Natural killer cell (primary cell): Measurements from ENCODE around the gene SDC3. TPM values are rescaled to one million over a fixed set of nuclear protein-coding genes. Genes with fewer than 3 reads are reported as not detected.
"Not testable (repeated sequence)": the region's sequence is repeated elsewhere in the genome, so short reads cannot be mapped to it uniquely, and the experiment has no call there.

Source experiments
- ATAC-seq, 3 donors: fragments of 150-1000 bp in 2 of 3; fragments of 200-7000 bp in 1 of 3; cut with Tn5 transposase; 1 replicate in 1 of 3; 2 replicates in 2 of 3; pipeline ENCODE4 v1.10.0; 2021; ENCODE audit warnings: mild to moderate bottlenecking in 2 of 3, moderate library complexity in 2 of 3
- DNase-seq, 2 donors: peaks; one replicate each; pipeline versions ENCODE4 v3.0.0 to v3.0.0-alpha.2; 2013 to 2021; ENCODE audit warnings: mixed read lengths in 1 of 2
- H3K27ac ChIP-seq: one replicate; pipeline ENCODE4 v1.5.1; 2013; ENCODE audit warnings: mild to moderate bottlenecking, low read length
- H3K27me3 ChIP-seq: one replicate; pipeline ENCODE4 v1.6.1; 2013; ENCODE audit warnings: low read length; ENCODE audit not compliant: control insufficient read depth, insufficient read depth
- H3K36me3 ChIP-seq: one replicate; pipeline ENCODE4 v1.6.1; 2013; ENCODE audit warnings: low read length; ENCODE audit not compliant: control insufficient read depth, insufficient read depth
- H3K4me1 ChIP-seq: one replicate; pipeline ENCODE4 v1.6.1; 2013; ENCODE audit warnings: low read length; ENCODE audit not compliant: control insufficient read depth, insufficient read depth
- H3K4me3 ChIP-seq: one replicate; pipeline ENCODE4 v1.5.1; 2013; ENCODE audit warnings: low read length
- H3K9me3 ChIP-seq: one replicate; pipeline ENCODE4 v1.6.1; 2013; ENCODE audit warnings: low read length; ENCODE audit not compliant: control insufficient read depth, insufficient read depth
- H3K27ac Mint-ChIP-seq, 2 donors: one replicate each; pipeline ENCODE4 v1.8.0; 2022; ENCODE audit warnings: mild to moderate bottlenecking in 2 of 2, mixed read lengths in 2 of 2, moderate library complexity in 1 of 2
- H3K27me3 Mint-ChIP-seq, 2 donors: one replicate each; pipeline ENCODE4 v1.8.0; 2022; ENCODE audit warnings: low read depth in 2 of 2, mixed read lengths in 2 of 2
- H3K36me3 Mint-ChIP-seq: one replicate; pipeline ENCODE4 v1.8.0; 2022; ENCODE audit warnings: mixed read lengths
- H3K4me1 Mint-ChIP-seq, 2 donors: one replicate each; pipeline ENCODE4 v1.8.0; 2022; ENCODE audit warnings: mixed read lengths in 2 of 2
- H3K4me3 Mint-ChIP-seq: one replicate; pipeline ENCODE4 v1.8.0; 2022; ENCODE audit warnings: mild to moderate bottlenecking, moderate library complexity, mixed read lengths
- H3K9me3 Mint-ChIP-seq, 2 donors: one replicate each; pipeline ENCODE4 v1.8.0; 2022; ENCODE audit warnings: mixed read lengths in 2 of 2
- CTCF ChIP-seq: fragments of 200-600 bp; IDR thresholded peaks from one replicate; pipeline ENCODE4 v1.8.0; 2022; ENCODE audit warnings: antibody characterized with exemption
- WGBS: methylation state at CpG from one replicate; pipeline ENCODE4 v1.1.7; 2013; ENCODE audit warnings: missing lambda C conversion rate; ENCODE audit not compliant: insufficient coverage; 5-methylcytosine and 5-hydroxymethylcytosine counted together
- intact Hi-C: fragments of 100-400 bp; cut with micrococcal nuclease; formaldehyde crosslinking; loops from one replicate; pipeline ENCODE4 v1.14.2; 2022
- total RNA-seq, 4 donors: library from RNA; stranded (reverse); fragments of 120-200 nt in 1 of 4; gene quantifications; one replicate each; pipeline versions ENCODE4 v1.2.3 to v1.2.4, GENCODE V29; 2013 to 2022

The SDC3 gene
- total RNA-seq, 3 donors from 2014 or later (not counting 1 experiment from before 2014, with no cell fraction given) = 0.33 to 0.63 TPM; not detected in 1

- H3K9me3 ChIP-seq = no peaks in the 10 kb centered on the region
- H3K4me1 ChIP-seq = no peaks in the 10 kb centered on the region
- 97% methylated on average over 11 of the region's 11 CpGs for WGBS
- no peak for TF ChIP-seq CTCF
- peaks cover 26 to 30% of the 10 kb centered on the region in 2 donors for H3K4me1 Mint-ChIP-seq
- peaks cover 21% of the 10 kb centered on the region for H3K36me3 Mint-ChIP-seq
- no peak for DNase-seq
- peaks cover 66% of the 10 kb centered on the region for H3K36me3 ChIP-seq
- no peaks in the 10 kb centered on the region for H3K9me3 Mint-ChIP-seq
- ATAC-seq = no peak
- H3K27ac Mint-ChIP-seq = no peak overlapping the region
- H3K4me3 ChIP-seq = no peak overlapping the region
- H3K27ac ChIP-seq = no peak overlapping the region
- H3K27me3 Mint-ChIP-seq = no peaks in the 10 kb centered on the region
- intact Hi-C loops = no loop called here
- no peak overlapping the region for H3K4me3 Mint-ChIP-seq
- H3K27me3 ChIP-seq = no peaks in the 10 kb centered on the region
These were observed 45.1 kb upstream of the SDC3 start for GRCh38 chr1:30953685-30954084.

- no peaks in the 10 kb centered on the region for H3K9me3 Mint-ChIP-seq
- peaks cover 29% of the 10 kb centered on the region for H3K36me3 Mint-ChIP-seq
- Histone ChIP-seq H3K27ac (no peak overlapping the region), H3K4me3 (no peak overlapping the region), H3K4me1 (peaks cover 3% of the 10 kb centered on the region), H3K36me3 (peaks cover 69% of the 10 kb centered on the region), H3K9me3 (no peaks in the 10 kb centered on the region), H3K27me3 (no peaks in the 10 kb centered on the region)
- TF ChIP-seq CTCF = no peak
- 95% methylated on average over 5 of the region's 5 CpGs for WGBS
- peaks cover 27 to 35% of the 10 kb centered on the region in 2 donors for H3K4me1 Mint-ChIP-seq
- no peak overlapping the region for H3K4me3 Mint-ChIP-seq
- intact Hi-C loops = no loop called here
- ATAC-seq = no peak
- peak in 1 of 2 donors; percentile 48 for DNase-seq
- H3K27me3 Mint-ChIP-seq = no peaks in the 10 kb centered on the region
- peak overlapping the region in 1 of 2 donors; percentile 18 for H3K27ac Mint-ChIP-seq
These were observed 43.5 kb upstream of the SDC3 start for GRCh38 chr1:30952098-30952497.

- H3K4me1 Mint-ChIP-seq = peaks cover 29 to 35% of the 10 kb centered on the region in 2 donors
- peak overlapping the region in 1 of 2 donors; percentile 63 for H3K27ac Mint-ChIP-seq
- H3K27me3 Mint-ChIP-seq = no peaks in the 10 kb centered on the region
- DNase-seq = no peak
- peaks cover 3% of the 10 kb centered on the region for H3K4me1 ChIP-seq
- peaks cover 29% of the 10 kb centered on the region for H3K36me3 Mint-ChIP-seq
- WGBS = 98% methylated on average over 5 of the region's 5 CpGs
- peaks cover 66% of the 10 kb centered on the region for H3K36me3 ChIP-seq
- no peak overlapping the region for H3K4me3 ChIP-seq
- no peaks in the 10 kb centered on the region for H3K9me3 Mint-ChIP-seq
- intact Hi-C loops = no loop called here
- H3K27ac ChIP-seq = no peak overlapping the region
- no peak for TF ChIP-seq CTCF
- H3K4me3 Mint-ChIP-seq = no peak overlapping the region
- no peaks in the 10 kb centered on the region for H3K27me3 ChIP-seq
- no peak for ATAC-seq
- no peaks in the 10 kb centered on the region for H3K9me3 ChIP-seq
These were observed 42.1 kb upstream of the SDC3 start for GRCh38 chr1:30950700-30951099.

- peak overlapping the region; percentile 16 to 46 for H3K27ac Mint-ChIP-seq
- H3K9me3 Mint-ChIP-seq = no peaks in the 10 kb centered on the region
- no peak for ATAC-seq
- H3K27me3 Mint-ChIP-seq = no peaks in the 10 kb centered on the region
- H3K36me3 ChIP-seq = peaks cover 72% of the 10 kb centered on the region
- H3K27me3 ChIP-seq = no peaks in the 10 kb centered on the region
- no peaks in the 10 kb centered on the region for H3K9me3 ChIP-seq
- H3K4me1 ChIP-seq = peaks cover 3% of the 10 kb centered on the region
- WGBS = 95% methylated on average over 5 of the region's 5 CpGs
- peaks cover 29 to 35% of the 10 kb centered on the region in 2 donors for H3K4me1 Mint-ChIP-seq
- TF ChIP-seq CTCF = no peak
- H3K27ac ChIP-seq = no peak overlapping the region
- H3K4me3 ChIP-seq = no peak overlapping the region
- H3K36me3 Mint-ChIP-seq = peaks cover 29% of the 10 kb centered on the region
- intact Hi-C loops = no loop called here
- no peak for DNase-seq
- H3K4me3 Mint-ChIP-seq = no peak overlapping the region
These were observed 41.5 kb upstream of the SDC3 start for GRCh38 chr1:30950053-30950452.

GRCh38 chr1:30949487-30949838 lies 40.9 kb upstream of the SDC3 start:
- H3K27me3 Mint-ChIP-seq = not testable (repeated sequence)
- H3K36me3 Mint-ChIP-seq = peaks cover 29% of the 10 kb centered on the region
- WGBS = no CpG with 5 or more reads among the region's 1 CpG

More at GRCh38 chr1:30949487-30949838, 40.9 kb upstream of the SDC3 start:
- intact Hi-C loops, H3K27ac ChIP-seq, H3K27me3 ChIP-seq, DNase-seq, H3K9me3 Mint-ChIP-seq, H3K4me1 ChIP-seq, H3K4me3 Mint-ChIP-seq, H3K4me3 ChIP-seq, ATAC-seq, H3K9me3 ChIP-seq: not testable (repeated sequence)
- peaks cover 74% of the 10 kb centered on the region for H3K36me3 ChIP-seq
- peaks cover 29 to 35% of the 10 kb centered on the region in 2 donors for H3K4me1 Mint-ChIP-seq
- peak overlapping the region; percentile 16 to 46 for H3K27ac Mint-ChIP-seq
